ENCODE results near the gene EXOC4.

The EXOC4 gene

GRCh38 chr7:133299676-133300075 is 46.8 kb downstream of the EXOC4 start:
- TF ChIP-seq, protein P1, sequence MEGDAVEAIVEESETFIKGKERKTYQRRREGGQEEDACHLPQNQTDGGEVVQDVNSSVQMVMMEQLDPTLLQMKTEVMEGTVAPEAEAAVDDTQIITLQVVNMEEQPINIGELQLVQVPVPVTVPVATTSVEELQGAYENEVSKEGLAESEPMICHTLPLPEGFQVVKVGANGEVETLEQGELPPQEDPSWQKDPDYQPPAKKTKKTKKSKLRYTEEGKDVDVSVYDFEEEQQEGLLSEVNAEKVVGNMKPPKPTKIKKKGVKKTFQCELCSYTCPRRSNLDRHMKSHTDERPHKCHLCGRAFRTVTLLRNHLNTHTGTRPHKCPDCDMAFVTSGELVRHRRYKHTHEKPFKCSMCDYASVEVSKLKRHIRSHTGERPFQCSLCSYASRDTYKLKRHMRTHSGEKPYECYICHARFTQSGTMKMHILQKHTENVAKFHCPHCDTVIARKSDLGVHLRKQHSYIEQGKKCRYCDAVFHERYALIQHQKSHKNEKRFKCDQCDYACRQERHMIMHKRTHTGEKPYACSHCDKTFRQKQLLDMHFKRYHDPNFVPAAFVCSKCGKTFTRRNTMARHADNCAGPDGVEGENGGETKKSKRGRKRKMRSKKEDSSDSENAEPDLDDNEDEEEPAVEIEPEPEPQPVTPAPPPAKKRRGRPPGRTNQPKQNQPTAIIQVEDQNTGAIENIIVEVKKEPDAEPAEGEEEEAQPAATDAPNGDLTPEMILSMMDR (IDR thresholded peaks at IDR 0.05; ENCODE audit: poor library complexity, severe bottlenecking), result no peak
- Histone ChIP-seq H3K36me3 (ENCODE audit: low read depth) (no peaks in the 10 kb centered on the region), H3K27ac (ENCODE audit: poor library complexity, severe bottlenecking) (no peak overlapping the region), H3K4me3 (ENCODE audit: severe bottlenecking) (no peak overlapping the region), H3K4me1 (ENCODE audit: insufficient read depth, poor library complexity, severe bottlenecking) (peaks cover 6% of the 10 kb centered on the region), H3K27me3 (ENCODE audit: insufficient read depth, poor library complexity, severe bottlenecking) (no peaks in the 10 kb centered on the region), H3K9me3 (ENCODE audit: severe bottlenecking) (no peaks in the 10 kb centered on the region)
- DNase-seq (ENCODE audit: low spot score) (no peak), ATAC-seq (ENCODE audit: low read depth) (no peak)

DNA sequence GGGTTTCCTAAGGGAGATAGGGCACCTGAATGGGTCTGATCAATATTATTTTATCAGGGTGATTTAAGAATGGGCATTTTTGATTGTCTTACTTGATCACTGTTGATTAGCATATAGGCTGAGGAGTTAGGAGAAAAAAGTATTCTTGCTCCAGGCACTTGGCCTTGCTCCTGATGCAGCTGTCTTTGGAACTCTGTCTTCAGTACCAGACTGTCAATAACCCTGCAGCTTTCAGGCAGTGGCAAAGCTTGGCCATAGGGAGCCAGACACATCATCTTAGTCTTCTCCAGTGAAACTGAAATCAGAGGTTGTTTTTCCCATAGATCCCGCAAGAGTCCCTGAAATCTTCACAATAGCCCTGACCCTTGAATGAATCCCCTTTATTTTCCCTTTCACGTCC is 47.2 kb downstream of the EXOC4 start:
- TF ChIP-seq, protein P1 (IDR thresholded peaks at IDR 0.05; ENCODE audit: poor library complexity, severe bottlenecking), result no peak
- Histone ChIP-seq H3K4me1 (ENCODE audit: insufficient read depth, poor library complexity, severe bottlenecking) (peaks cover 6% of the 10 kb centered on the region), H3K4me3 (ENCODE audit: severe bottlenecking) (no peak overlapping the region), H3K36me3 (ENCODE audit: low read depth) (no peaks in the 10 kb centered on the region), H3K27me3 (ENCODE audit: insufficient read depth, poor library complexity, severe bottlenecking) (no peaks in the 10 kb centered on the region), H3K9me3 (ENCODE audit: severe bottlenecking) (no peaks in the 10 kb centered on the region), H3K27ac (ENCODE audit: poor library complexity, severe bottlenecking) (no peak overlapping the region)
- ATAC-seq (ENCODE audit: low read depth) (no peak), DNase-seq (ENCODE audit: low spot score) (no peak)

DNA sequence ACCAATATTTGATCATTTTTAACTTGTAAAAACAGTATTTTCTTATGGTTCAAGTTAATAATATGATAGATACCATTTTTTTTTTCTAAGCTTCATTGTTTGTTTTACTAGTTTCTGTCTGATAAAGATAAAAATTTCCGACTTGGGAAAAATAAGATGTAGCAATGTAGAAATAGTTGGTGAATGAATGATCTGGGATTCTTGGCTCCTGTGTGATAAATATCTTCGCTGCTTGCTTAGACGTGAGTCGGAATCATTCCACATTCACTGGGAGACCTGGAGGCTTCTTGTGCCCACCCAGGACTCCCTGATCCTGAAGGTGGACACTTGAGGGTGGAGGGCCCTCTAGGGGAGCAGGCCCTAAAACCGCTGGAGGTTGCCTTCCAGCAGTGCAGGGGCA is 47.9 kb downstream of the EXOC4 start:
- TF ChIP-seq, protein P1 (IDR thresholded peaks at IDR 0.05; ENCODE audit: poor library complexity, severe bottlenecking), result no peak
- DNase-seq (ENCODE audit: low spot score) (no peak), ATAC-seq (ENCODE audit: low read depth) (no peak)
- peaks cover 6% of the 10 kb centered on the region for H3K36me3 ChIP-seq (ENCODE audit: low read depth)
- peaks cover 6% of the 10 kb centered on the region for H3K4me1 ChIP-seq (ENCODE audit: insufficient read depth, poor library complexity, severe bottlenecking)
- H3K27ac ChIP-seq (ENCODE audit: poor library complexity, severe bottlenecking), result no peak overlapping the region
- no peaks in the 10 kb centered on the region for H3K9me3 ChIP-seq (ENCODE audit: severe bottlenecking)
- H3K4me3 ChIP-seq (ENCODE audit: severe bottlenecking), result no peak overlapping the region
- no peaks in the 10 kb centered on the region for H3K27me3 ChIP-seq (ENCODE audit: insufficient read depth, poor library complexity, severe bottlenecking)

GRCh38 chr7:133301444-133301843 is 48.6 kb downstream of the EXOC4 start:
- TF ChIP-seq, protein P1 (IDR thresholded peaks at IDR 0.05; ENCODE audit: poor library complexity, severe bottlenecking), result no peak
- no peaks in the 10 kb centered on the region for H3K9me3 ChIP-seq (ENCODE audit: severe bottlenecking)
- H3K27ac ChIP-seq (ENCODE audit: poor library complexity, severe bottlenecking), result no peak overlapping the region
- peaks cover 6% of the 10 kb centered on the region for H3K4me1 ChIP-seq (ENCODE audit: insufficient read depth, poor library complexity, severe bottlenecking)
- peaks cover 11% of the 10 kb centered on the region for H3K36me3 ChIP-seq (ENCODE audit: low read depth)
- no peak for ATAC-seq (ENCODE audit: low read depth)
- H3K27me3 ChIP-seq (ENCODE audit: insufficient read depth, poor library complexity, severe bottlenecking), result no peaks in the 10 kb centered on the region
- H3K4me3 ChIP-seq (ENCODE audit: severe bottlenecking), result no peak overlapping the region
- no peak for DNase-seq (ENCODE audit: low spot score)

DNA sequence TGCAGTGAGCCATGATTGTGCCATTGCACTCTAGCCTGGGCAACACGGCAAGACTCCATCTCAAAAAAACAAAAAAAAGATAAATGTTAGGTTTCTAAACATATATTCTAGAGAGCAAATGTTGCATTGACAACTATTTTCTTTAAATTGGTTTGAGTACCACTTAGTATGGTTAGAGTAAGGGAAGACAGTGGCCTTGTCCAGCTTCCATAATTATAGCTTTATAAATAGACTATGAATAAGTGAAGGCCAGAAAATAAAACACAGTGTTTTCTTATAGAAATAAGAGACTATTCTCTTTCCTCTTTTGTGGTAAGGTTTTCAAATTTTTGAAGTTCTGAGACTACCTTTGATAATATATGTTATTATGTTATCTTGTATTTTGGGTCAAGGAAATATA is 50.5 kb downstream of the EXOC4 start:
- TF ChIP-seq, protein P1 (IDR thresholded peaks at IDR 0.05; ENCODE audit: poor library complexity, severe bottlenecking), result no peak
- Histone ChIP-seq H3K9me3 (ENCODE audit: severe bottlenecking) (no peaks in the 10 kb centered on the region), H3K27me3 (ENCODE audit: insufficient read depth, poor library complexity, severe bottlenecking) (no peaks in the 10 kb centered on the region), H3K4me1 (ENCODE audit: insufficient read depth, poor library complexity, severe bottlenecking) (peaks cover 6% of the 10 kb centered on the region), H3K27ac (ENCODE audit: poor library complexity, severe bottlenecking) (no peak overlapping the region), H3K36me3 (ENCODE audit: low read depth) (peaks cover 29% of the 10 kb centered on the region), H3K4me3 (ENCODE audit: severe bottlenecking) (no peak overlapping the region)
- no peak for DNase-seq (ENCODE audit: low spot score)
- no peak for ATAC-seq (ENCODE audit: low read depth)

Measured in RWPE2 (cell line).